ENCODE measurements around the gene MNS1.
"Not testable (repeated sequence)": the region's sequence is repeated elsewhere in the genome, so short reads cannot be mapped to it uniquely, and the experiment has no call there.

- TF ChIP-seq CTCF (IDR thresholded peaks at IDR 0.05; ENCODE audit: low read depth, low read length, poor library complexity, severe bottlenecking); EZH2phosphoT487 (IDR thresholded peaks at IDR 0.05; ENCODE audit: borderline replicate concordance, low read length): not testable (repeated sequence)
Measured at GRCh38 chr15:56399209-56399608, 65.7 kb downstream of the MNS1 start.
